Fibroblast of lung (primary cell): Measurements from ENCODE around the gene KCTD8. TPM values are rescaled to one million over a fixed set of nuclear protein-coding genes. Genes with fewer than 3 reads are reported as not detected.

Source experiments
- DNase-seq, 2 donors: peaks; one replicate each; pipeline versions ENCODE4 v3.0.0 to v3.0.0-alpha.2; 2010; ENCODE audit warnings: low read depth in 2 of 2
- H2AFZ ChIP-seq: 2 replicates; pipeline ENCODE4 v1.5.1; 2012; ENCODE audit warnings: low read length, control low read depth, inconsistent platforms
- H3K27ac ChIP-seq: 2 replicates; pipeline ENCODE4 v1.5.1; 2011; ENCODE audit warnings: low read length, control low read depth; ENCODE audit not compliant: insufficient read depth
- H3K27me3 ChIP-seq: 2 replicates; pipeline ENCODE4 v1.5.1; 2011; ENCODE audit warnings: mild to moderate bottlenecking, low read length; ENCODE audit not compliant: control insufficient read depth, insufficient read depth
- H3K36me3 ChIP-seq: 2 replicates; pipeline ENCODE4 v1.5.1; 2011; ENCODE audit warnings: low read length; ENCODE audit not compliant: control insufficient read depth, insufficient read depth
- H3K4me1 ChIP-seq: 2 replicates; pipeline ENCODE4 v1.5.1; 2011; ENCODE audit warnings: low read length; ENCODE audit not compliant: control insufficient read depth, insufficient read depth; ENCODE audit errors: extremely low read depth
- H3K4me2 ChIP-seq: 2 replicates; pipeline ENCODE4 v1.5.1; 2011; ENCODE audit warnings: low read length, control low read depth; ENCODE audit not compliant: insufficient read depth; ENCODE audit errors: extremely low read depth
- H3K4me3 ChIP-seq, 4 experiments: fragments of 200-600 bp in 1 of 4; sonication (generic) in 1 of 4; replicated peaks in 1 of 4; 2 replicates each; pipeline ENCODE4 v1.5.1; 2011 to 2016; ENCODE audit warnings: low read length in 4 of 4, low read depth in 3 of 4, mild to moderate bottlenecking in 3 of 4, control low read depth in 2 of 4, inconsistent platforms in 1 of 4, mixed read lengths in 1 of 4; ENCODE audit not compliant: insufficient read depth in 1 of 4; ENCODE audit errors: control extremely low read depth in 1 of 4
- H3K79me2 ChIP-seq: 2 replicates; pipeline ENCODE4 v1.5.1; 2012; ENCODE audit warnings: mild to moderate bottlenecking, low read length, inconsistent platforms; ENCODE audit not compliant: control insufficient read depth, insufficient read depth
- H3K9ac ChIP-seq: 2 replicates; pipeline ENCODE4 v1.5.1; 2011; ENCODE audit warnings: mild to moderate bottlenecking, low read length, control low read depth; ENCODE audit not compliant: insufficient read depth
- H3K9me3 ChIP-seq: 2 replicates; pipeline ENCODE4 v1.5.1; 2012; ENCODE audit warnings: low read depth, low read length; ENCODE audit not compliant: control insufficient read depth, insufficient read depth
- H4K20me1 ChIP-seq: 2 replicates; pipeline ENCODE4 v1.5.1; 2011; ENCODE audit warnings: low read length; ENCODE audit not compliant: control insufficient read depth, insufficient read depth; ENCODE audit errors: extremely low read depth
- CTCF ChIP-seq, 2 donors: IDR thresholded peaks in 1 of 2; conservative IDR thresholded peaks in 1 of 2; 1 replicate in 1 of 2; 2 replicates in 1 of 2; pipeline ENCODE4 v1.5.1; 2011 to 2012; ENCODE audit warnings: low read length in 2 of 2, control low read depth in 1 of 2, inconsistent platforms in 1 of 2, low read depth in 1 of 2, mild to moderate bottlenecking in 1 of 2
- EZH2 ChIP-seq: IDR thresholded peaks from 2 replicates; pipeline ENCODE4 v1.5.1; 2012; ENCODE audit warnings: low read length, control low read depth, mild to moderate bottlenecking; ENCODE audit errors: missing control alignments
- polyA plus RNA-seq, 2 donors: library from polyadenylated mRNA; depleted of rRNA in 1 of 2; stranded (reverse) in 1 of 2; unstranded in 1 of 2; fragments of >200 nt; gene quantifications; 2 replicates each; pipeline ENCODE4 v1.2.1, GENCODE V29; 2011 to 2012; ENCODE audit warnings: missing spikeins in 1 of 2
- total RNA-seq: library from RNA; depleted of rRNA; stranded (reverse); fragments of >200 nt; gene quantifications from 2 replicates; pipeline ENCODE4 v1.2.1, GENCODE V29; 2014

The KCTD8 gene
- total and polyA plus RNA-seq, 2 donors (not counting 1 experiment from before 2014, with no cell fraction given): under 0.01 to 0.09 TPM

DNA sequence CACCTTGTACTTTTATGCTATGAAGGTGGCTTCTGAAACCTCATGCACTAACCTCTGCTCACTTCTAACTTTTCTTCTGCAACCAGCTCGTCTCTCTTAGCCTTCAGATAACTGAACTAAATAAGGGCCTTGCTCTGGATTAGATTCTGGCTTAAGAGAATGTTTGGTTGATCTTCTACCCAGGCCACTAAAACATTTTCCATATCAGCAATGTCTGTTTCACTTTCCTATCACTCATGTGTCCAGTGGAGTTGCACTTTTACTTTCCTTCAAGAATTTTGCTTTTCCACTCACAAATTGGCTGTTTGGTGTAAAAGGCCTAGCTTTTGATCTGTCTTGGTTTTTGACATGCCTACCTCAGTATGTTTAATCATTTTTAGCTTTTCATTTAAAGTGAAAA is 105.8 kb downstream of the KCTD8 start:
- TF ChIP-seq CTCF (conservative IDR thresholded peaks at IDR 0.05 in 1 of 2, IDR thresholded peaks at IDR 0.05 in 1 of 2; ENCODE audit: low read depth in 1 of 2, low read length in 2 of 2) (no peak), EZH2 (no peak)
- DNase-seq: no peak
- no peaks in the 10 kb centered on the region for H3K36me3 ChIP-seq

GRCh38 chr4:44326741-44327140 is 121.9 kb downstream of the KCTD8 start:
- no peak for TF ChIP-seq CTCF (conservative IDR thresholded peaks at IDR 0.05 in 1 of 2, IDR thresholded peaks at IDR 0.05 in 1 of 2; ENCODE audit: low read depth in 1 of 2, low read length in 2 of 2)
- no peak for TF ChIP-seq EZH2
- Histone ChIP-seq H3K36me3 (no peaks in the 10 kb centered on the region), H4K20me1 (no peaks in the 10 kb centered on the region), H3K27ac (no peak overlapping the region), H3K4me1 (no peaks in the 10 kb centered on the region), H3K27me3 (no peaks in the 10 kb centered on the region), H3K9me3 (no peaks in the 10 kb centered on the region), H2AFZ (no peak overlapping the region), H3K9ac (no peak overlapping the region), H3K4me2 (no peak overlapping the region), H3K4me3 (no peak overlapping the region), H3K79me2 (no peaks in the 10 kb centered on the region)
- DNase-seq: peak; percentile 0 to 32

More for the DNA sequence above, 105.8 kb downstream of the KCTD8 start:
- no peaks in the 10 kb centered on the region for H3K79me2 ChIP-seq
- H3K4me3 ChIP-seq: no peak overlapping the region
- H3K27me3 ChIP-seq: no peaks in the 10 kb centered on the region
- no peak overlapping the region for H3K9ac ChIP-seq
- no peaks in the 10 kb centered on the region for H3K9me3 ChIP-seq
- no peak overlapping the region for H3K27ac ChIP-seq
- no peak overlapping the region for H3K4me2 ChIP-seq
- no peaks in the 10 kb centered on the region for H3K4me1 ChIP-seq
- no peaks in the 10 kb centered on the region for H4K20me1 ChIP-seq
- no peak overlapping the region for H2AFZ ChIP-seq

GRCh38 chr4:44320833-44321232 is 127.8 kb downstream of the KCTD8 start:
- Histone ChIP-seq H3K4me1 (no peaks in the 10 kb centered on the region), H3K4me2 (no peak overlapping the region), H3K79me2 (no peaks in the 10 kb centered on the region), H3K27me3 (no peaks in the 10 kb centered on the region), H3K9ac (no peak overlapping the region), H3K4me3 (no peak overlapping the region), H3K36me3 (no peaks in the 10 kb centered on the region), H3K9me3 (no peaks in the 10 kb centered on the region), H3K27ac (no peak overlapping the region), H4K20me1 (no peaks in the 10 kb centered on the region), H2AFZ (no peak overlapping the region)
- no peak for DNase-seq
- TF ChIP-seq EZH2: no peak
- no peak for TF ChIP-seq CTCF (conservative IDR thresholded peaks at IDR 0.05 in 1 of 2, IDR thresholded peaks at IDR 0.05 in 1 of 2; ENCODE audit: low read depth in 1 of 2, low read length in 2 of 2)
